Fibroblast of pulmonary artery (primary cell): ENCODE measurements around the gene WDR45.

Source experiments
- DNase-seq: peaks from one replicate; pipeline ENCODE4 v3.0.0-alpha.2; 2010; ENCODE audit warnings: low read depth
- H3K4me3 ChIP-seq: replicated peaks from 2 replicates; pipeline ENCODE4 v1.5.1; 2011; ENCODE audit warnings: low read depth, mild to moderate bottlenecking, control low read depth, low read length, moderate library complexity
- CTCF ChIP-seq: IDR thresholded peaks from 2 replicates; pipeline ENCODE4 v1.5.1; 2011; ENCODE audit warnings: mild to moderate bottlenecking, control low read depth, low read length, inconsistent platforms; ENCODE audit errors: missing control alignments

The WDR45 gene

DNA sequence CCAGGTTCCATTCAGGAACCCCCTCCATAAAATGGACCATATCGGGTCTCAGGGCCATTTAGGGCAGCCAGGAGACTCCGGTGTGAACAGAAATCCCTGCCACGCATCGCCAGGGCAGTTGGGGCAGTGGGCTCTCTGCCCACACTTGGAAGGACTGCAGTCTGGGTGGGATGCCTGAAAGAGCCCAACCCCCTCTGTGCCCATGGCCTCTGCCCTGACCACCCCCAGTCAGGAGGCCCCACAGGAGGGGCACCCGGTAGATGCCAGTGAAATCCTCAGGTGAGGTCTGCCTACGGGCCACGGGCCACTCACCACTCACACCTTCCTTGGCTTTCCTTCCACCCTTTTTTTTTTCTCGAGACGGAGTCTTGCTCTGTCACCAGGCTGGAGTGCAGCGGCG lies 10.6 kb downstream of the WDR45 start:
- no peak for DNase-seq
- no peak for TF ChIP-seq CTCF

GRCh38 chrX:49067285-49068120 lies 12.2 kb downstream of the WDR45 start:
- no peak for TF ChIP-seq CTCF
- no peak for DNase-seq
- H3K4me3 ChIP-seq, result no peak overlapping the region

More for the DNA sequence above, 10.6 kb downstream of the WDR45 start:
- no peak overlapping the region for H3K4me3 ChIP-seq

DNA sequence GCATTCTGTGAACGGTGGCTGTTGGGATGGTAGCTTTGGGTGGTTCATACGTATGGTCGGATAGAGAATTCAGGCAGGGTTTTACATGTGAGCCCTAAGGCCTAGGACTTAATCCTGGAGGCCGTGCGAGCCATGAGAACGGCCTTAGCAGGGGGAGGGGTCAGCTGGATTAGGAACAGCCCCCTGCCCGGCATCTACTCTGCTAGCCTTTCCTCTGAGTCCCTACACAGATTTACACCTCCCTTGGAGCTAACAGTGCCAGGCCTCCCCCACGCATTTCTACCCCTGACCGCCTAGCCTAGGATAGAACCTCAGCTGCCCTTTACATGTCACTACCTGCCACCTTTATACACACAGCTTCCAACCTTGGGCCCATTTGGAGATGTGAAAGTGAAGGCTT lies 13.0 kb downstream of the WDR45 start:
- no peak for TF ChIP-seq CTCF
- no peak overlapping the region for H3K4me3 ChIP-seq
- DNase-seq, result no peak

- H3K4me3 ChIP-seq, result no peak overlapping the region
- DNase-seq, result no peak
- no peak for TF ChIP-seq CTCF
Observed at GRCh38 chrX:49066278-49066677, 13.4 kb downstream of the WDR45 start.

DNA sequence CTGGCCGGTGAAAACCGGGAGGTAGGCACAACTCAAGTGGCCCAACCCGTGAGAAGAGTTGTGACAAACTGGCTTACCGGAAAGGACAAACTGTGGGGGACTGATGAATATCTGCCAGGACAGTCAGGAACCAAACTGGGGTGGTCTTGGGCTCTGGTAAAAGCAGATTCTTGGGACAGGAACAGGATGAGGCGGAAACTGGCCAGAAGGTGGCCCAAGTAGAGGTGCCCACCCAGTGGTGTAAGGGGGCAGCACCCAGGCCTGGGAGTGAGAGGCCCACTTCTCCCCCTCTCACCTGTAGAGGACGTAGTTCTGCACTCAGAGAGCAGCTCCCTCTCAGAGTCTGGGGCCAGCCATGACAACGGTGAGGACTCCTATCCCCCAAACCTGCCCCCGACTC lies 15.0 kb downstream of the WDR45 start:
- TF ChIP-seq CTCF, result no peak
- H3K4me3 ChIP-seq, result no peak overlapping the region

DNA sequence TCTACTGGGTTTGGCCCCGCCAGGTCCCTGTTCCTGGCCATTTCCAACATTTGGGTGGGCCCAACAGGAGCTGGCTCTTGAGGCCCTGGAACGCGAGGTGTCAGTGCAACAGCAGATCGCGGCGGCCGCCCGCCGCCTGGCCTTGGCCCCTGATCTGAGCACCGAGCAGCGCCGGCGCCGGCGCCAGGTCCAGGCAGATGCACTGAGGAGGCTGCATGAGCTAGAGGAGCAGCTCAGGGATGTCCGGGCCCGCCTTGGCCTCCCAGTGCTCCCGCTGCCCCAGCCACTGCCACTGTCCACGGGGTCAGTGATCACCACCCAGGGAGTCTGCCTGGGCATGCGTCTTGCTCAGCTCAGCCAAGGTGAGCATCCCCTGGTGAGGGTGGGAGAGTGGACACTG lies 15.4 kb downstream of the WDR45 start:
- no peak overlapping the region for H3K4me3 ChIP-seq
- no peak for DNase-seq
- TF ChIP-seq CTCF, result no peak

More for the DNA sequence above, 15.0 kb downstream of the WDR45 start:
- no peak for DNase-seq

DNA sequence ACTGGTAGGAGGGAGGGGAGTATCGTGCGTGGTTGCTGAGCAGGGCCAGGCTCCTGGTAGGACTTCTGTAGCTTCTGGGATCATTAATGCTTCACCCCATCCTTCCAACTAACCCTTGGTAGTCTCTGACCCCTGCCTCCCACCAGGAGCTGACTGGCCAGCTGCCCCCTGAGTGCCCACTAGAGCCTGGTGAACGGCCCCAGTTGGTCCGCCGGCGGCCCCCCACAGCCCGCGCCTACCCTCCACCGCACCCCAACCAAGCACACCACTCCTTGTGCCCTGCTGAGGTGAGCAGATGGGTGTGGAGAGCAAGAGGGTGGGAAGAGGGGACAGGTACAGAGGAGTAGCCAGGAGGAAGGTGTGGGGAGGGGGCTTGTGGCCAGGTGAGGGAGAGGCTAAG lies 16.0 kb downstream of the WDR45 start:
- DNase-seq, result no peak
- no peak overlapping the region for H3K4me3 ChIP-seq
- TF ChIP-seq CTCF, result no peak
